HG02938 (cell line): Measurements from ENCODE around the gene RNF32.
"Not testable (repeated sequence)": the region's sequence is repeated elsewhere in the genome, so short reads cannot be mapped to it uniquely, and the experiment has no call there.

Source experiments
- ATAC-seq: cut with Tn5 transposase; IDR thresholded peaks from one replicate; pipeline ENCODE4 v1.9.1; 2021; ENCODE audit warnings: mild to moderate bottlenecking, moderate library complexity; ENCODE audit not compliant: unreplicated experiment

The RNF32 gene

DNA sequence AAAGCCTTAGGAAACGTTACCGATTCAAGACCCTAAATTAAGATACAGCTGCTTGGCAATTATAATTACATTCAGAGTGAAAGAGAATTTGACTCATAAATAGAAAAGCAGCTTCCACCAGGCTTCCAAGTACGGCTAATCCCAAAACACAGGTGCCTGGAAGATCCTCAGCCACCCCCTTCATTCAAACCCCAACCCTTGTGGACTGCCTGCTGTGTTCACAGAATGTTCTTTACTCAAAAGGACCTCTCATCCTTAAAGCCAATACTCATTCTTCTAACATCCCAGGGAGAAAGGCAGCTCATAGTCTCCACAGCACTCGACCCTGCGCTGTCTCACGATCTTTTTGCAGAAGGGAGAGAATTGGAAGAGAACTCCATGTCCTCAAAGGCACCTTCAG is 32.9 kb downstream of the RNF32 start:
- ATAC-seq, result no peak

DNA sequence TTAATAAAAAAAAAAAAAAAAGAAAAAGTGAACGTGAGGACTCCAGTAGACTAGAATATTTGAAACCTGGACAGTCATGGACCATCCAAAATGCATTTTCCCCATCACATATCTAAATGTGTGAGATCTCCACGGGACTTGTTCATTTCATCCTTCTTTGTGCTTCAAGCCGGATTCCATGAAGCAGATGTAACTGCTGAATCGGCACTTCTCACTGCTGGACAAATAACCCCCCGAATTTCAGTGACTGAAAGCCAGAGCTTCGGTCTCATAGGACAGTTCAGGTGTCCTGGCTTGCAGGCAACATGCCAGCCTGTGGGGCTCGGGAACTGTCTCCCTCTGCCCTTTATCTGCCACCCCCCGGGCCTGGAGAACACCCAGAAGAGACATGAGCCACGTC is 33.3 kb downstream of the RNF32 start:
- ATAC-seq, result no peak

DNA sequence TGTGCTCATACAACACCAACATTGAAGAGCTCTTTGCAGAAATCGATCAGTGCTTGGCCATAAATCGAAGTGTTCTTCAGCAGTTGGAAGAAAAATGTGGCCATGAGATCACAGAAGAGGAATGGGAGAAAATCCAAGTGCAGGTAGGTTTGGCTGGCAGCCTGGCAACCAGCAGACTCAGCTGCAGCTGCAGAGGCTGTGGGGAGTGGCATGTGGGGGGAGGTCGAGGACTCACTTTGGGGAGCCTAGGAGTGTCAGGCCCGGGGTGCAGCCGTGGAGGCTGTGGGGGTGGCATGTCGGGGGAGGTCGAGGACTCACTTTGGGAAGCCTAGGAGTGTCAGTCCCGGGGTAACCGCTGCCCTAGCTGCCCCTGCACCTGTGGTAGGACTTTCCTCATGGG is 35.1 kb downstream of the RNF32 start:
- ATAC-seq, result no peak

DNA sequence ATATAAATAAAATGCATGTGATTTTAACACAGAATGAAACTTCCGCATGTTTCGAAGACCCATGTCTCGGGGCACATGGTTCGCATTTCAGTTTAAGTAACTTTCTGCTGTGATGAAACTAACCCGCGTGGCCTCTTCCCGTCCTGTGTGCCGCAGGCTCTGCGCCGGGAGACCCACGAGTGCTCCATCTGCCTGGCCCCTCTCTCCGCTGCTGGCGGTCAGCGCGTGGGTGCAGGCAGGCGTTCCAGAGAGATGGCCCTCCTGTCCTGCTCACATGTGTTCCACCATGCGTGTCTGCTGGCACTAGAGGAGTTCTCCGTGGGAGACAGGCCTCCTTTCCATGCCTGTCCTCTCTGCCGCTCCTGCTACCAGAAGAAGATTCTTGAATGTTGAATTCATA is 35.7 kb downstream of the RNF32 start:
- no peak for ATAC-seq

DNA sequence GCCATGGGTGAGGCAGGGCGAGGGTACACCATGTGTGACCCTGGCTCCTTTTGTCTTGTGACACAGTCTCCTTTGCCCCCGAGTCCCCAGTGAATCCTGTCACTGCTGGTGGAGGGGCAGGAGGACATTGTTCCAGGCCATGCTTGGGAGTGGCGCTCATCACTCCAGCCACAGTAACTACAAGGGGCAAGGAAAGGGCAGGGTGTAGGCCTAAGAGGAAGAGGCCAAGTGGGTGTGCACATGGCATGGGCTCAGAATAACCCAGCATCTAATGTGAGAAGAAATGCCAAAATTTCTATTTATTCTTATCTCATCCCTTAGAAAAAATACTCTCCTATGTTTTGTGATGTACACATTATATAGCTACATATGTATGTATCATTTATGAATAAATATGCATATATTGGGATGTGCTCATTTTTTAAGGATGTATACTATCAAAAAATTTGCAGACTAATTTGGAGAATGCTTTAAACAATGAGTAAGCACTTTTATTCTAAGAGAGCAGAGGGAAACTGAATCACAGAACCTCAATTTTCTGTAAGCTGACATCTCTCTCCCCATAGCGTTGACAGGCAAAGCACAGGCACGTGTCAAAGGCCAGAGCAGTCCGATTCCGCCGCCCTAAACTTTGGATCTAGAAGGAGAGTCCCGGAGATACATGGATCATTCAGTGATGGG is 36.9 kb downstream of the RNF32 start:
- ATAC-seq, result no peak

DNA sequence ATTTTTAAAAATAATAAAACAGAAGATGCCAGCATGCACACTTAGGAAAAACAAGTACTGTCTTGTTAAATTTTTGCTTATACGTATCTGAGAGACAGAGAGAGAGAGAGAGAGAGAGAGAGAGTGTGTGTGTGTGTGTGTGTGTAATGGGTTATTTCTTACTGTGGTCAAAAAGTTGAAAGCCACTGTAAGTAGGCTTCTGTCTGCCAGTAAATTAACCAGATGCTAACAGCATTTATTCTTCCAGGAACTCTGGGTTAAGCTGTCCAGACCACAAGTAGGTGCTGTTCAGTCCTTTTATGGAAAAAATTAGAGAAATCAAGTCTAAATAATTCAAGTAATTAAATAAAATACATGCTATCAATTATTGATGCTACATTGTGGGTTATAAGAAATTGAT is 39.7 kb downstream of the RNF32 start:
- no peak for ATAC-seq

DNA sequence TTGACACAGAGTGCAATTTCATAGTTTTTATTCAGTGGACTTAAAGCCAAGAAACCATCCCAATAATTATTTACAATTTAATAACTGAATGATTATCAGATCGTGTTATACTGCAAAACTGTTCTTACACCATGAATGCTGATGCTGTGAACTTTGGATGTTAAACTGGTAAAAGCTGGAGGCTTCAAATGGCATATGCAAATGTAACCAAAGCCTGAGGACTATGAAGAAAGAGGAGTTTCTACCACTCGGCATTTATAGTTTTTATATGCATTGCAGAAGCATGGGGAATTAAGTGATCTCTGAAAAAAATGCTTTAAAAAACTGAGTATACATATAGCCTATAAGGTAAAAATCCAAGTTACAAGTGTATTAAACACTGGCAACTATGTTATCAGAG is 42.4 kb downstream of the RNF32 start:
- no peak for ATAC-seq

DNA sequence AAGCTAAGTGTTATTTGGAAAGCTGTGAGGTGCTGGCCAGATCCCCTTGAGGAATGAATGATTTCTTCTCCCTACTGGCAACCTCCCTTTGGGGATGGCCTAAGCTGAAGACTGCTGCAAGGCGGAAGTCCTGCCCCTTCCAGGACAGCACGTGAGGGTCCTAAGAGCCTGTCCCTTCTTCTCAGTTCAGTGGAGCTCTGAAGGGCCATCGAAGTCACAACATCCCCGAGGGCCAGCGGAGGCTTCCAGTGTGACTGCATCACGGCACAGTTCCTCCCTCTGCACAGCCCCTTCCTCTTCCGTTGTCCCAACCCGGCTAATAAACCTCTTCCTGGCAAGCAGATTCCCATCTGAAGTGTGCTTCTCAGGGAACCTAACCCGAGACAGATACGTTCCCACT is 43.7 kb downstream of the RNF32 start:
- no peak for ATAC-seq

DNA sequence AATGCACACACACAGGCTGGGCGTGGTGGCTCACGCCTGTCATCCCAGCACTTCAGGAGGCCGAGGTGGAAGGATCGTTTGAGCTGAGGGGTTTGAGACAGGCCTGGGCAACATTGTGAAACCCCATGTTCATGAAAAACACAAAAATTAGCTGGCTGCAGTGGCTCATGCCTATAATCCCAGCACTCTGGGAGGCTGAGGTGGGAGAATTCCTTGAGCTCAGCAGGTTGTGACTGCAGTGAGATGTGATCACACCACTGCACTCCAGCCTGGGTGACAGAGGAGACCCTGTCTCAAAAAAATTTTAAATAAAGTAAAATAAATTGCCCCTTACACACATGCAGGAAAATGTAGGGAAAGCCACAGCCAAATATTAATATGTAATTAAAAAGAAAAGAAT is 44.1 kb downstream of the RNF32 start:
- ATAC-seq, result no peak

DNA sequence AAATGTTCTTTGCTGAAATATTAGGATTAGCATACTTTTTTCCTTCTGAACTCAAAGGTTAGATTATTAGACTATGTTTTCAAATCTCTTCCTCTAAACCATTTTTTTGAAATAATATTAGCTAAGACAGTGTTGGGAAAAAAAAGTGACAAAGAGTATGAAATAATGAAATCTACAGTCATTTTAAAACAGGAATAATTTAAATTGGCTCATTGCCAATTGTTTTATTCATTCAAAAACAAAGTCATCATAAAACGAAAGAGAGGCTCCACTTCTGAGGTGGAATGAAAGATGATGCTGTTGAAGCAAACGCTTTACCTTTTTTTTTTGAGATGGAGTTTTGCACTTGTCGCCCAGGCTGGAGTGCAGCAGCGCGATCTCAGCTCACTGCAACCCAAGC is 51.2 kb downstream of the RNF32 start:
- no peak for ATAC-seq

DNA sequence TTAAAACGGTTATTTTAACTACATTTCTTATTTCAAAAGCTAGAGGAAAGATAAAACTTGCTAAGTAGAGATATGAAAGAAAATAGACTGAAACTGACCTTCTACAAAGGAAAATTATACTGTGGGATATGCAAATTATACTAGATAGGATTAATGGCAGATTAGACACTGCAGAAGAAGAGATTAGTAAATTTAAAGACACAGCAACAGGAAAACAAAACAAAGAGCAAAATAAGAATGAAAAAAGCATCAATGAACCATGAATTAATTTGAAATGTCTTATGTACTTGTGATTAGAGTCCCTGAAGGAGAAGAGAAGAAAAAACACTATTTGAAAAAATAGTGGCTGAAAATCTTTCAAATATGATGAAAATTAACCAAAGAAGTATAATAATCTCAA is 52.3 kb downstream of the RNF32 start:
- no peak for ATAC-seq

DNA sequence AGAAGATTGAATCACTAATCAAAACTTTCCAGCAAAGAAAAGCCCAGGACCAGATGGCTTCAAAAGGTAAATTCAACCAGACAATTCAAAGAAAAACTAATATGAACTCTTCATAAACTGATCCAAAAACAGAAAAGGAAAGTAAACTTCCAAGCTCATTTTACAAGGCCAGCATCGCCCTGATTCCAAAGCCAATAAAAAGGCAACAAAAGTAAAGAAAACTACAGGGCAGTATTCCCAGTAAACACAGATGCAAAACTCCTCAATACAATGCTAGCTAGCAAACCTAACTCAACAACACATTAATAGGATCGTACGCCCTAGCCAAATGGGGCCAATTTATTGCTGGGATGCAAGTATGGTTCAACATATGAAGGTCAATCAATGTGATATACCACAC is 53.1 kb downstream of the RNF32 start:
- no peak for ATAC-seq

DNA sequence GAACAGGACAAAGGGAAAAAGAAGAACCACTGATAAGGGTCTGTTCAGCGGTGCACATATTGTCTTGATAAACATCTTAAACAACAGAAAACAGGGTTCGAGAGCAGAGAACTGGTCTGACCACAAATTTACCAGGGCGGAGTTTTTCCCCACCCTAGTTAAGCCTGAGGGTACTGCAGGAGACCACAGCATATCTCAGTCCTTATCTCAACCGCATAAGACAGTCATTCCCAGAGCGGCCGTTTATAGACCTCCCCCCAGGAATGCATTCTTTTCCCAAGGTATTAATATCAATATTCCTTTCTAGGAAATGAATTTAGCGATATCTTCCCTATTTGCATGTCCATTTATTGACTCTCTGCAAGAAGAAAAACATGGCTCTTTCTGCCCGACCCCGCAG is 56.7 kb downstream of the RNF32 start:
- ATAC-seq, result not testable (repeated sequence)

DNA sequence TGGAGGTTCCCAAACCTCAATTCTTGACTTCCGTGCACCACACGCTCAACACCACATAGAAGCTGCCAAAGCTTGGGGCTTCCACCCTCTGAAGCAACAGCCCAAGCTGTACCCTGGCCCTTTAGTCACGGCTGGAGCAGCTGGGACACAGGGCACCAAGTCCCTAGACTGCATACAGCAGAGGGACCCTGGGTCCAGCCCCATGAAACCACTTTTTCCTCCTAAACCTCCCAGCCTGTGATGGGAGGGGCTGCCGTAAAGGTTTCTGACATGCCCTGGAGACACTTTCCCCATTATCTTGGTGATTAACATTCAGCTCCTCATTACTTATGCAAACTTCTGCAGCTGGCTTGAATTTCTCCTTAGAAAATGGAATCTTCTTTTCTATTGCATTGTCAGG is 57.9 kb downstream of the RNF32 start:
- not testable (repeated sequence) for ATAC-seq

DNA sequence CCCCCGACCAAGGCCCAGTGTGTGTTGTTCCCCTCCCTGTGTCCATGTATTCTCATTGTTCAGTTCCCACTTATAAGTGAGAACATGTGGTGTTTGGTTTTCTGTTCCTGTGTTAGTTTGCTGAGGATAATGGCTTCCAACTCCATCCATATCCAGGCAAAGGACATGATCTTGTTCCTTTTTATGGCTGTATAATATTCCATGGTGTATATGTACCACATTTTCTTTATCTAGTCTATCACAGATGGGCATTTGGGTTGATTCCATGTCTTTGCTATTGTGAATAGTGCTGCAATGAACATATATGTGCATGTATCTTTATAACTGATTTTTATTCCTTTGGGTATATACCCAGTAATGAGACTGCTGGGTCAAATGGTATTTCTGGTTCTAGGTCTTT is 61.2 kb downstream of the RNF32 start:
- not testable (repeated sequence) for ATAC-seq

DNA sequence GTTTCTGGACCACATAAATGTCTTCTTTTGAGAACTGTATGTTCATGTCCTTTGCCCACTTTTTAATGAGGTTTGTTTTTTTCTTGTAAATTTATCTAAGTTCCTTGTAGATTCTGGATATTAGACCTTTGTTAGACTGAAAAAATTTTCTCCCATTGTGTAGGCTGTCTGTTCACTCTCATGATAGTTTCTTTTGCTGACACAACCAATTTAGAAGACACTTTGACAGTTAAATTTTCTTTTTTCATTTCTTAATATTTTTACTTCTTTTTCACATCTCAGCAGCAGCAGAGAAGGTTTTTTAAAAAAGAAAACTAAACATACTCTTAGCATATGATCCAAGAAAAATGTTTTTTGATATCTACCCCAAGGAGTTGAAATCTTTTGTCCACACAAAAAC is 61.8 kb downstream of the RNF32 start:
- no peak for ATAC-seq

DNA sequence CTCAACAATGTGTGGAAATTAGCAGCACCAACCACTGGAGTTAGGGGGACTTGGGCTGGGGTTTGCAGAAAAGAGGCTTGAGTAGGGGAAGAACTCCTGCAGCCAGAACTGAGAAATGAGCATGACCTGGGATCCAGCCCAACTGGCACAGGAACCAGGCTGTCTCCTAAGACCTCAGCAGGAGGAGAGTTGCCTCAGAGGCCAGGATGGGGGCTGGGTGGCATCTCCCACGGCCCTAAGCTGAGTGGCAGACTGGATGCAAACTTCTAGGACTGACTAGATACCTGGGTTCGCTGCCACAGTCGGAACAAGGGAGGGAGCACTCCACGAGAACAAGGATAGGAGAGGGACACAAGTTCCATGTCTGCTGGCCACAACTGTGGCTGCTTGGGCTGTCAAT is 62.6 kb downstream of the RNF32 start:
- ATAC-seq, result no peak

DNA sequence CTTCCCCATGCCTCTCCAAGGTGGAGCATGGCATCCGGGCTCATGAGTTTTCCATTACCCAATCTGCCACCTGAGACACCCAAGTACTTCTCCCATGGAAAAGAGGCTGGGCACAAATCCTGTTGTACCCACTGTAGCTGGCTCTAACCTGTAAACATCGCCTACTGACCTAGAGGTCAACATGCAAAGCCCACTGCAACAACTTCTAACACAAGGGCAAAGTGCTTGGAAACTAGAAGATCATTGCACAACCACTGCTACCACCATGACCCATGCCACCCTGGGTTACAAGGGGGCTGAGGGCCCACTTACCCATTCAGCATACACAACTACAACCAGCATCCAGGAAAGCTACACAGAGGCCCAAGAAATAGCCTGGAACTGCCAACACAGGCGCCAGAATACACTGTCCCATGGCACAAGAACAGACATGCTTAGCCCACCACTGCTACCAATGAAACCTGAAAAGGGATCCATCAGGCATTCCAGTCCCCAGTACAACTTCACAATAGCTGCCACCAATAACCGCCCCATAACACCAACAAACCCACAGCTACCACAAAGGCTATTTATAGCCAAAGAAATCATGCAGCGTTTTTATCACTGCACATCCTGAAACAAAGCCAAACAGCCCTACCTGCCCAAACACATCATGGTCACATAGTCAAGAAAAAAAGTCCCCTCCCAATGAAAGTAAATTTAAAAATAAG is 63.4 kb downstream of the RNF32 start:
- ATAC-seq, result no peak

DNA sequence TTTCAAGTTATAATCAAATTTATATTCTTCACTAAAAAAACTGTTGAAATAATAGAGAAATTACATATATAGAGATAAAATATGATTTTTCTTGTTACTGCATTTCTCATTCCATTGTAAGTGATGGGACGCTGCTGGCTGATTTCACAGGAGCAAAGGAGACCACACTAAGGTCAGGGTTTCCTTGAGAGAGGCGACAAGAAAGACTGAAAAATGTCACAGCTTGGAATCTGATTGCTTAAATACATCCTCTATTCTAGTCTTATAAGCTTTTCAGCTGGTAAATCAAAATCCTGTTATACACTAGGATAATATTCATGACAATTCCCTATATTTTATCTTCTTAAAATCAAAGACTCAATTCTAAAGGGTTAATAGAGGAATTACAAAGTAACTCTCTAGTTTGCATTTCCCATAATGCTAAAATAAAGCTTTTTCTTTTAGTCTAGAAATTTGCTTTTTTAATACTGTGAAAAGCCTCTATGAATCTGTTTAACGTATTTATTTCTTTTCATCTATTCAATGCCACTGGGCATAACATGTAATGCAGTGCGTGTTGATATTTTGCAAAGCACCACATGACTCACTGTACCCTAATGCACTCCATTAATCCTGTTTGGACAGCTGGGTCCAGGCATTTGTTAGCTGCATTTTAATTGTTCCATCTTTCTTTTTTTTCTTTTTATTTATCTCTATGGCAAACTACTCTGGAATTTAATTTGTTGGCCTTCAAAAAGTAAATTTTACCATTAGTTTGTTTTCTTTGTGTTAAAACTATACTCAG is 81.7 kb downstream of the RNF32 start:
- ATAC-seq, result no peak

DNA sequence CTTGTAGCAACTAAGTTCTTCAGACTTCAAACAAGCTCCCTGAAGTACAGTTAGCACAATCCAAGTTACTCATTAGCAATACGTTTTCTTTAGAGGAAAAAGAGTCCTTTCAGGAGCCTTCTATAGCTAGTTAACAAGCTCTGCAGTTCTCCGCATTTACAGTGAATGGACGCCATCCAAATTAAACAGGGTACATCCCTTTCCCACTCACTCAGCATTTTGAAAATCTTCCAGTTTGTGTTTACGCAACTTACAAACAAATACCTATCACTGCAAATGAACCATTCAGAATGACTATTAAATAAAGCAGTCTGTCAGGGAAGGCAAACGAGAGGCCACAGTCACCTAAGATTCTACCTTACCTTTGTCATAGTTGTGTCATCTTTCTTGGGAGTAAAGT is 84.5 kb downstream of the RNF32 start:
- no peak for ATAC-seq

DNA sequence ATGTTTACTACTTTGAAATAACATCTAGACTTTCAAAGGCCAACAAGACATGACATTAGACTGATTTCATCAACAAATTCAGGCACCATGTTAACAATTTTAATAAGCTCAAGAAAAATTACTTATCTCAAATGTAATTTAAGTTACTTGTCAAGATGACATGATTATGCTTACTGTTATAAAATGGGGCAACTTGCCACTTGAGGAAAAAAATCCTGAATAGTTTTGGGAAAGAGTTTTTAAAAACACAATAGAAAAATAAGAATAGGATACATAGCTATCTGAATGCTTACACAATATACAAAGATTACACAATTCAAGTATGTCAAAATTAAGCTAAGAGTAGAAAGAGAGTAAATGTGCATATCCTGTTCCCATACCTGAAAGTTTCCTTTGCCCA is 85.4 kb downstream of the RNF32 start:
- no peak for ATAC-seq
